ENCODE measurements around the gene ACO1. TPM values are rescaled to one million over a fixed set of nuclear protein-coding genes. Genes with fewer than 3 reads are reported as not detected.

ACO1 gene
- total and polyA plus RNA-seq, 4 donors = 41.3 to 78.5 (median 59.5) TPM

GRCh38 chr9:32456564-32456963 lies 72.1 kb downstream of the ACO1 start:
- Histone ChIP-seq H3K9ac (ENCODE audit: low read depth in 1 of 2, low read length in 2 of 2) (no peak overlapping the region), H3K36me3 (ENCODE audit: control insufficient read depth in 4 of 4, insufficient read depth in 3 of 4, low read depth in 1 of 4, low read length in 3 of 4) (peaks cover 5 to 48% (median 29%) of the 10 kb centered on the region in 4 donors), H3K27me3 (ENCODE audit: control insufficient read depth in 4 of 4, insufficient read depth in 4 of 4, low read length in 3 of 4) (no peaks in the 10 kb centered on the region), H3K27ac (ENCODE audit: low read depth in 1 of 2, low read length in 2 of 2) (no peak overlapping the region), H3K9me3 (ENCODE audit: control insufficient read depth in 4 of 4, low read length in 3 of 4) (no peaks in the 10 kb centered on the region), H3K4me3 (ENCODE audit: low read depth in 1 of 3, low read length in 3 of 3) (no peak overlapping the region), H3K4me1 (ENCODE audit: control insufficient read depth in 4 of 4, insufficient read depth in 4 of 4, low read length in 3 of 4) (no peaks in the 10 kb centered on the region)
- no peak for DNase-seq (ENCODE audit: low spot score)
- WGBS = 98% methylated on average over 1 of the region's 1 CpG
- no peak for TF ChIP-seq CTCF (IDR thresholded peaks at IDR 0.05; ENCODE audit: low read depth, low read length, missing input control)
- TF ChIP-seq TAF1 (conservative IDR thresholded peaks at IDR 0.05) = no peak
- TF ChIP-seq HNF4A (conservative IDR thresholded peaks at IDR 0.05) = no peak
- no peak for TF ChIP-seq YY1 (IDR thresholded peaks at IDR 0.05)
- no peak for TF ChIP-seq HNF4G (IDR thresholded peaks at IDR 0.05)
- no peak for TF ChIP-seq SP1 (IDR thresholded peaks at IDR 0.05)
- TF ChIP-seq ATF3 (IDR thresholded peaks at IDR 0.05) = no peak
- TF ChIP-seq FOXA1 (IDR thresholded peaks at IDR 0.05) = no peak
- TF ChIP-seq RXRA (IDR thresholded peaks at IDR 0.05) = no peak
- no peak for TF ChIP-seq MAX (IDR thresholded peaks at IDR 0.05)
- no peak for TF ChIP-seq REST (IDR thresholded peaks at IDR 0.05)
- TF ChIP-seq ZBTB33 (IDR thresholded peaks at IDR 0.05) = no peak
- TF ChIP-seq GABPA (IDR thresholded peaks at IDR 0.05 in 1 of 2, conservative IDR thresholded peaks at IDR 0.05 in 1 of 2) = no peak
- TF ChIP-seq RAD21 (IDR thresholded peaks at IDR 0.05) = no peak
- TF ChIP-seq NR2F2 (IDR thresholded peaks at IDR 0.05) = no peak
- TF ChIP-seq FOXA2 (IDR thresholded peaks at IDR 0.05) = no peak
- TF ChIP-seq JUND (IDR thresholded peaks at IDR 0.05) = no peak
- TF ChIP-seq EGR1 (IDR thresholded peaks at IDR 0.05; ENCODE audit: low read depth in 2 of 2) = no peak

Data from liver (tissue), 9 donors.